ENCODE data around the gene DLEC1. TPM values are rescaled to one million over a fixed set of nuclear protein-coding genes. Genes with fewer than 3 reads are reported as not detected.
"Not testable (repeated sequence)": the region's sequence is repeated elsewhere in the genome, so short reads cannot be mapped to it uniquely, and the experiment has no call there.

The DLEC1 gene
- total and polyA plus RNA-seq, 2 of the 4 experiments (the other 2 are of a cell fraction): 0.03 TPM; not detected in 1

- intact Hi-C loops (cut with micrococcal nuclease); H3K9me3 ChIP-seq (ENCODE audit: control insufficient read depth, insufficient read depth, low read length); ATAC-seq (ENCODE audit: low read depth); H4K8ac ChIP-seq (ENCODE audit: low read depth in 2 of 2, low read length in 2 of 2); H3K4me2 ChIP-seq (ENCODE audit: low read depth, low read length); H3K14ac ChIP-seq (replicated peaks; ENCODE audit: low read depth, low read length); H2BK15ac ChIP-seq (ENCODE audit: low read depth, low read length); H2AFZ ChIP-seq (replicated peaks; ENCODE audit: low read length, poor library complexity); H4K20me1 ChIP-seq (ENCODE audit: insufficient read depth, low read length); POLR2A ChIA-PET (ENCODE audit: unreplicated experiment); H2BK120ac ChIP-seq (ENCODE audit: low read depth, low read length); H3K4ac ChIP-seq (ENCODE audit: low read depth, low read length); CTCF ChIA-PET; H2BK20ac ChIP-seq (ENCODE audit: low read depth, low read length); H3K18ac ChIP-seq (ENCODE audit: low read depth, low read length); H4K91ac ChIP-seq (ENCODE audit: insufficient read depth, low read depth, low read length); H2AK5ac ChIP-seq (ENCODE audit: low read depth, low read length); H3K27ac ChIP-seq (ENCODE audit: insufficient read depth, low read length); H3K27me3 ChIP-seq (ENCODE audit: control insufficient read depth, insufficient read depth, low read length); H2BK5ac ChIP-seq (ENCODE audit: low read depth, low read length, poor library complexity, severe bottlenecking); H3K23ac ChIP-seq (ENCODE audit: low read depth, low read length); H4K5ac ChIP-seq (ENCODE audit: low read depth, low read length); dilution Hi-C loops (cut with HindIII; ENCODE audit: low sequenced_read_pairs, unreplicated experiment); H3K56ac ChIP-seq (ENCODE audit: extremely low read depth, insufficient read depth, low read length); H3K9ac ChIP-seq (ENCODE audit: low read depth, low read length); BruUV-seq (replicated peaks); H3K4me3 ChIP-seq (ENCODE audit: insufficient read depth, low read depth, low read length); DNase-seq; H2AK9ac ChIP-seq (replicated peaks; ENCODE audit: low read depth, low read length, poor library complexity): not testable (repeated sequence)
- H3K9me1 ChIP-seq (ENCODE audit: insufficient read depth, low read length): peaks cover 12% of the 10 kb centered on the region
- peaks cover 11% of the 10 kb centered on the region for H3K4me1 ChIP-seq (ENCODE audit: control insufficient read depth, insufficient read depth, low read length)
- in situ Hi-C loops (cut with MboI; ENCODE audit: low sequenced_read_pairs): loop anchor here (10.0 kb wide), 1 partner anchor 350 kb away; no protein-coding TSS in a partner anchor
- 94% methylated on average over 6 of the region's 10 CpGs; no CpG with 5 or more reads in 1 of the 2 experiments for WGBS, 2 experiments (ENCODE audit: extremely low coverage in 2 of 2, insufficient read length in 1 of 2)
- H3K36me3 ChIP-seq (ENCODE audit: control insufficient read depth, insufficient read depth, low read length): peaks cover 36% of the 10 kb centered on the region
- H3K79me1 ChIP-seq (ENCODE audit: low read depth in 1 of 2, low read length in 2 of 2): peaks cover 26 to 75% of the 10 kb centered on the region in 2 experiments
Measured at GRCh38 chr3:38134517-38135143, 95.6 kb downstream of the DLEC1 start.

- intact Hi-C loops (cut with micrococcal nuclease): loop anchor here (1.0 to 2.0 kb wide), 3 partner anchors 111 to 344 kb away; no protein-coding TSS in a partner anchor
- H2BK20ac ChIP-seq (ENCODE audit: low read depth, low read length); H2BK15ac ChIP-seq (ENCODE audit: low read depth, low read length); H2BK120ac ChIP-seq (ENCODE audit: low read depth, low read length); H2AK9ac ChIP-seq (replicated peaks; ENCODE audit: low read depth, low read length, poor library complexity); H3K9me3 ChIP-seq (ENCODE audit: control insufficient read depth, insufficient read depth, low read length); H2BK5ac ChIP-seq (ENCODE audit: low read depth, low read length, poor library complexity, severe bottlenecking); H3K56ac ChIP-seq (ENCODE audit: extremely low read depth, insufficient read depth, low read length); dilution Hi-C loops (cut with HindIII; ENCODE audit: low sequenced_read_pairs, unreplicated experiment); ATAC-seq (ENCODE audit: low read depth); H3K27me3 ChIP-seq (ENCODE audit: control insufficient read depth, insufficient read depth, low read length); H4K5ac ChIP-seq (ENCODE audit: low read depth, low read length); H3K27ac ChIP-seq (ENCODE audit: insufficient read depth, low read length); DNase-seq; POLR2A ChIA-PET (ENCODE audit: unreplicated experiment); CTCF ChIA-PET; H3K18ac ChIP-seq (ENCODE audit: low read depth, low read length); BruUV-seq (replicated peaks); H4K91ac ChIP-seq (ENCODE audit: insufficient read depth, low read depth, low read length); H4K20me1 ChIP-seq (ENCODE audit: insufficient read depth, low read length); H4K8ac ChIP-seq (ENCODE audit: low read depth in 2 of 2, low read length in 2 of 2): not testable (repeated sequence)
- Histone ChIP-seq H3K4me1 (ENCODE audit: control insufficient read depth, insufficient read depth, low read length) (peaks cover 13% of the 10 kb centered on the region), H3K79me1 (ENCODE audit: low read depth in 1 of 2, low read length in 2 of 2) (peaks cover 34 to 86% of the 10 kb centered on the region in 2 experiments), H3K9ac (ENCODE audit: low read depth, low read length) (peak overlapping the region; percentile 91), H3K4me2 (ENCODE audit: low read depth, low read length) (peak overlapping the region; percentile 94), H3K23ac (ENCODE audit: low read depth, low read length) (peak overlapping the region; percentile 82; the same call in 1 of the 2 replicates), H2AK5ac (ENCODE audit: low read depth, low read length) (peak overlapping the region; percentile 13; the same call in 1 of the 2 replicates), H2AFZ (replicated peaks; ENCODE audit: low read length, poor library complexity) (peak overlapping the region; percentile 98), H3K14ac (replicated peaks; ENCODE audit: low read depth, low read length) (peak overlapping the region; percentile 71), H3K9me1 (ENCODE audit: insufficient read depth, low read length) (peaks cover 22% of the 10 kb centered on the region), H3K4ac (ENCODE audit: low read depth, low read length) (peak overlapping the region; percentile 37; the same call in 1 of the 2 replicates), H3K4me3 (ENCODE audit: insufficient read depth, low read depth, low read length) (peak overlapping the region; percentile 65), H3K36me3 (ENCODE audit: control insufficient read depth, insufficient read depth, low read length) (peaks cover 32% of the 10 kb centered on the region)
- WGBS, 2 experiments (ENCODE audit: extremely low coverage in 2 of 2, insufficient read length in 1 of 2): 97% methylated on average over 5 of the region's 10 CpGs; no CpG with 5 or more reads in 1 of the 2 experiments
- in situ Hi-C loops (cut with MboI; ENCODE audit: low sequenced_read_pairs): loop anchor here (10.0 kb wide), 1 partner anchor 349 kb away; no protein-coding TSS in a partner anchor
Measured at GRCh38 chr3:38135621-38136277, 96.7 kb downstream of the DLEC1 start.
